Activated B cell treated with CpG ODN at 0.5 μM for 24 hours (primary cell): ENCODE data around the gene MYCBP2. TPM values are rescaled to one million over a fixed set of nuclear protein-coding genes. Genes with fewer than 3 reads are reported as not detected.
A peak's percentile ranks its signal among the peaks of the same experiment; 100 is the strongest.

Experiments used
- ATAC-seq: fragments of 200-7000 bp; cut with Tn5 transposase; one replicate; pipeline ENCODE4 v1.10.0; 2021; ENCODE audit warnings: low read depth, mild to moderate bottlenecking, moderate library complexity
- CTCF ChIA-PET: fragments of 350-600 bp; sonication (Branson Sonifier 250); formaldehyde crosslinking; loops from one replicate; lab custom pipeline; 2021; ENCODE audit warnings: antibody characterized with exemption; lab: Charles Lee
- POLR2A ChIA-PET: fragments of 350-600 bp; sonication (Branson Sonifier 250); formaldehyde crosslinking; loops from one replicate; lab custom pipeline; 2021; ENCODE audit warnings: antibody characterized with exemption; lab: Charles Lee
- DNase-seq: peaks from one replicate; pipeline ENCODE4 v3.0.0; 2022
- H3K27ac Mint-ChIP-seq: one replicate; pipeline ENCODE4 v1.8.0; 2020; ENCODE audit warnings: mixed read lengths
- H3K27me3 Mint-ChIP-seq: one replicate; pipeline ENCODE4 v1.8.0; 2021; ENCODE audit warnings: mixed read lengths
- H3K36me3 Mint-ChIP-seq: one replicate; pipeline ENCODE4 v1.8.0; 2021; ENCODE audit warnings: low read depth, mixed read lengths
- H3K4me1 Mint-ChIP-seq: one replicate; pipeline ENCODE4 v1.8.0; 2021; ENCODE audit warnings: mixed read lengths
- H3K4me3 Mint-ChIP-seq: one replicate; pipeline ENCODE4 v1.8.0; 2020; ENCODE audit warnings: mild to moderate bottlenecking, mixed read lengths
- H3K9me3 Mint-ChIP-seq: one replicate; pipeline ENCODE4 v1.8.0; 2020; ENCODE audit warnings: mixed read lengths
- intact Hi-C: fragments of 100-400 bp; cut with micrococcal nuclease; formaldehyde crosslinking; loops from one replicate; pipeline ENCODE4 v1.15.1; 2024
- total RNA-seq: library from RNA; stranded (reverse); gene quantifications from 2 replicates; pipeline ENCODE4 v1.2.3, GENCODE V29; 2022
- TF ChIP-seq, protein P1 (sequence below): fragments of 200-600 bp; IDR thresholded peaks from one replicate; pipeline ENCODE4 v1.8.0; 2022; ENCODE audit warnings: antibody characterized with exemption, mild to moderate bottlenecking

Gene MYCBP2
- total RNA-seq, 1 donor from 2014 or later: 314 TPM

DNA sequence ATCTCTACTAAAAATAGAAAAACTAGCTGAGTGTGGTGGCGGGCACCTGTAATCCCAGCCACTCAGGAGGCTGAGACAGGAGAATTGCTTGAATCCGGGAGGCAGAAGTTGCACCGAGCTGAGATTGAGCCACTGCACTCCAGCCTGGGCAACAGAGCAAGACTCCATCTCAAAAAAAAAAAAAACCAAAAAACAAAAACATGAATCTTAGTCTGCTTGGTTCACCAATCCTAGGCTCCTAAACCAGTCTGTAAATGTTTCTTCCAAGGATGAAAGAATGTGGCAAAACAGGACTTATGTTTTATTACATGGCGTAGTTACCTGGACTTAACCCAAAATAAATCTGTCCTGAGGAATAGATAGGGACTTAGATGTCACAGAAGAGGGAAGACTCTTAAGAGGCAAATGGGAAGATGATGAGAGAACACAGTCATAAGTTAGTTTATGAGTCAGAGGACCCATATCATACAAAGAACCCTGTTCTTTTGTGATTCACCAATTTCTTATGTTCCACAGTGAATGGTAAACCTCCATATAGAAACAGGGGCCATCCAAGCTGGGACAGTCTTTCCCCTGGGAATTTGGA, 293.1 kb downstream of the MYCBP2 start:
- Mint-ChIP-seq H3K9me3 (no peaks in the 10 kb centered on the region), H3K4me1 (no peaks in the 10 kb centered on the region), H3K4me3 (no peak overlapping the region), H3K36me3 (no peaks in the 10 kb centered on the region), H3K27ac (no peak overlapping the region), H3K27me3 (no peaks in the 10 kb centered on the region)
- intact Hi-C loops: no loop called here
- no peak for ATAC-seq
- DNase-seq: no peak
- ChIA-PET POLR2A (no interaction called here), CTCF (no interaction called here)
- TF ChIP-seq, protein P1, sequence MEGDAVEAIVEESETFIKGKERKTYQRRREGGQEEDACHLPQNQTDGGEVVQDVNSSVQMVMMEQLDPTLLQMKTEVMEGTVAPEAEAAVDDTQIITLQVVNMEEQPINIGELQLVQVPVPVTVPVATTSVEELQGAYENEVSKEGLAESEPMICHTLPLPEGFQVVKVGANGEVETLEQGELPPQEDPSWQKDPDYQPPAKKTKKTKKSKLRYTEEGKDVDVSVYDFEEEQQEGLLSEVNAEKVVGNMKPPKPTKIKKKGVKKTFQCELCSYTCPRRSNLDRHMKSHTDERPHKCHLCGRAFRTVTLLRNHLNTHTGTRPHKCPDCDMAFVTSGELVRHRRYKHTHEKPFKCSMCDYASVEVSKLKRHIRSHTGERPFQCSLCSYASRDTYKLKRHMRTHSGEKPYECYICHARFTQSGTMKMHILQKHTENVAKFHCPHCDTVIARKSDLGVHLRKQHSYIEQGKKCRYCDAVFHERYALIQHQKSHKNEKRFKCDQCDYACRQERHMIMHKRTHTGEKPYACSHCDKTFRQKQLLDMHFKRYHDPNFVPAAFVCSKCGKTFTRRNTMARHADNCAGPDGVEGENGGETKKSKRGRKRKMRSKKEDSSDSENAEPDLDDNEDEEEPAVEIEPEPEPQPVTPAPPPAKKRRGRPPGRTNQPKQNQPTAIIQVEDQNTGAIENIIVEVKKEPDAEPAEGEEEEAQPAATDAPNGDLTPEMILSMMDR: no peak

DNA sequence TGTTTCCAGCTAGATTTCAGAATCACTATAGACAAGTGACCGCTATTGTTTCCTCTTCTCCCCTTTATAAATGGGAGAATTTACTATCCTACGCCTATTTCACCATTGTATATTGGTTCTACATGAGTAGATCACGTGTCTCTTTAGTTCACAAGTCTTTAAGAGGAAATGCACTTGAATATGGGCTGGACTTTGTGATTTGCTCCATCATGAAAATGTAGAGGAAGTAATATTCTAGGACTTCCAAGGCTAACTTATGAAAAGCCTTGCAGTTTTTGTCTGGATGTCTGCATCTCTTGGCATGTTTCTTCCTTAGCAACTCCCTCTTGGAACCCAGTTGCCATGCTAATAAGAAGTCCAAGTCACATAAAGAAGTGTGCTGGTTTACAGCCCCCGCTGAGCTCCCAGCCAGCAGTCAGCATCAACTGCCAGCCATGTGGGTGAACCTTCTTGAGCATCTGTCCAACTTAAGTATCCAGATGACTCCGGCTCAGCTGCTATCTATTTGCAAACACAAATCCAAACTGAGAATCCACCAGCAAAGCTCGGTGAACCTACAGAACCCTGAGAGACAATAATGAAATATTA, 295.1 kb downstream of the MYCBP2 start:
- ChIA-PET POLR2A (interaction anchor here (1.3 kb wide), 1 partner anchor 11 kb away, joined by 3 read pairs; no protein-coding TSS in a partner anchor), CTCF (no interaction called here)
- H3K4me3 Mint-ChIP-seq: no peak overlapping the region
- no peaks in the 10 kb centered on the region for H3K27me3 Mint-ChIP-seq
- no peaks in the 10 kb centered on the region for H3K9me3 Mint-ChIP-seq
- no peak for ATAC-seq
- TF ChIP-seq, protein P1: no peak
- H3K27ac Mint-ChIP-seq: no peak overlapping the region
- peaks cover 4% of the 10 kb centered on the region for H3K36me3 Mint-ChIP-seq
- DNase-seq: no peak
- H3K4me1 Mint-ChIP-seq: peaks cover 12% of the 10 kb centered on the region
- intact Hi-C loops: no loop called here

DNA sequence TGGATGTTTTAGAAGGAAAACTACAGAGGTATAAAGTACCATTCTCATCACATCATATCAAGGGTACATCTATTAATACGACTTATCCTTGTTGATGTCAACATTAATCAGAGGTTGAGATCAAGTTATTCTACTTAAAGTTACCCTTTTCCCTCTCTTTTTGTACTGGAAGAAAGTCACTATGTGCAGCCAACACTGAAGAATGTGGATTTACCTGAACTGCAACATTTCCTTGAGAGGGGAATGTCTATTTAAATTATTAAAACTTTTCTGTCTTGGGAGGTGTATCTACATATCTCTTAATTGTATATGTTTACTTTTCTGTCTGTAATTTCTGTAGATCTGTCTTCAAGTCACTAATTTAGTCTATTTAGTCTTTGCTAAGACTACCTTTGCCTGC, 297.5 kb downstream of the MYCBP2 start:
- TF ChIP-seq, protein P1: no peak
- H3K4me3 Mint-ChIP-seq: no peak overlapping the region
- H3K27me3 Mint-ChIP-seq: no peaks in the 10 kb centered on the region
- intact Hi-C loops: no loop called here
- peaks cover 10% of the 10 kb centered on the region for H3K36me3 Mint-ChIP-seq
- H3K9me3 Mint-ChIP-seq: no peaks in the 10 kb centered on the region
- no peak overlapping the region for H3K27ac Mint-ChIP-seq
- ChIA-PET CTCF (no interaction called here), POLR2A (no interaction called here)
- no peak for ATAC-seq
- peaks cover 30% of the 10 kb centered on the region for H3K4me1 Mint-ChIP-seq
- no peak for DNase-seq

DNA sequence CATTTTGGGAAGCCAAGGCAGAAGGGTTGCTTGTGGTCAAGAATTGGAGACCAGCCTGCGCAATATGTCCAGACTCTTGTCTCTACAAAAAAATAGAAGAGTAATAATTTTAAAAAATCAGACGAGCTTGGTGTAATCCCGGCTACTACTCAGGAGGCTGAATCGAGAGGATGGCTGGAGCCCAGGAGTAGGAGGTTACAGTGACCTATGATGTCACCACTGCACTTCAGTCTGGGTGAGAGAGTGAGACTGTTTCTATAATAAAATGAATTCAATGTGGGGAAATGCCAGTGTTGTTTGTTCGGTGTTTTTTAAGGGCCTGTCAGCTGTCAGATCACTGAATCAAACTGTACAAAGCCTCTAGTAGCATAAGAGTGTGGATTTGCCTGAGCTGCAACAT, 298.7 kb downstream of the MYCBP2 start:
- H3K9me3 Mint-ChIP-seq: no peaks in the 10 kb centered on the region
- no peak for DNase-seq
- TF ChIP-seq, protein P1: no peak
- intact Hi-C loops: no loop called here
- ChIA-PET POLR2A (interaction anchor here (1.1 to 4.7 kb wide), 2 partner anchors 16 to 35 kb away, joined by 3 to 76 read pairs; partner anchors contain the start of gene CLN5), CTCF (no interaction called here)
- H3K36me3 Mint-ChIP-seq: peaks cover 17% of the 10 kb centered on the region
- no peaks in the 10 kb centered on the region for H3K27me3 Mint-ChIP-seq
- H3K27ac Mint-ChIP-seq: no peak overlapping the region
- H3K4me3 Mint-ChIP-seq: peak overlapping the region; percentile 98
- no peak for ATAC-seq
- H3K4me1 Mint-ChIP-seq: peaks cover 42% of the 10 kb centered on the region

DNA sequence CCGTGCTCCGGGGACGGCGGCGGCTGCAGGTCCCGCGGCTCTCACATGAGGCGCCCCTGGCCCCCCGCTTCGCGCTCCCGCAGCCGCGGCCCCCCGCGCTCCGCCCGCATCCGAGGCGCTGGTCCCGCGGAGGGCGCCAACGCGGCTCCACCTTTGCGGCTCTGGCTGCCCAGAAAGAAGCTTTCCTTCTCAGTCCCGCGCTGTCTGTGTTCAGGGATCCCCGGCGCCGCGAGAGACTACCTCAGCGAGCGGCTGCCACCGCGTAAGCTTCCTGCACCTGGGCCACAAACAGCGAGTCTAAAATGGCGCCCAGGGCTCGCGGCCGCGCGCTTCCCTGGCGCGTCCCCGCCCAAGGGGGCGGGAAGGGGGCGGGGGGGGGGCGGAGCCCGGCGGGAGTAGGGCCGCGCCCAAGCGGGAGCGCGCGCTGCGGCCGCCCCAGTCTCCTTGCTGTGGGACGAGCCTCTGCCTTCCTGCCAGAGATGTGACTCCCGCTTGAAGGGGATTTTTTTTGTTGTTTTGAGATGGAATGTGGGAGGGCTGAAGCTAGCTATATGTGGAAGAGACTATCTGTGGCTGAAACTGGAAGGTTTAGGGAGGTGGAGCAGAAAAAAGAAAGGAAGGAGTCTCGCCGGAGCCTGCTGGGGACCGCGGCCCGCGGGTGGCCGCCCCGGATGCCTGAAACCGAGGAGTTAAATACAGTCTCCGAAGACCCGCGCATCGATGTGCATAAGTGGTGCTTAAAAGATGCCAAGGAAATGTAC, 299.9 kb downstream of the MYCBP2 start, which contains the start of gene FBXL3:
TSS of gene FBXL3 (minus strand) at position 299 of the 761 bp plus-strand sequence. CDS start 5,299 bp downstream, outside the sequence.
- Mint-ChIP-seq H3K9me3 (no peaks in the 10 kb centered on the region), H3K27me3 (no peaks in the 10 kb centered on the region), H3K4me3 (peak within 1 kb of the TSS; percentile 98), H3K36me3 (peaks cover 23% of the 10 kb centered on the region), H3K27ac (peak within 1 kb of the TSS; percentile 96), H3K4me1 (peaks cover 53% of the 10 kb centered on the region)
- TF ChIP-seq, protein P1: no peak
- ChIA-PET POLR2A (interaction anchor here (0.6 to 4.7 kb wide), 12 partner anchors 10 to 435 kb away, joined by 3 to 76 read pairs (median 5); partner anchors contain the start of genes CLN5 and KCTD12), CTCF (interaction anchor here (2.3 kb wide), 1 partner anchor 34 kb away, joined by 7 read pairs; no protein-coding TSS in a partner anchor)
- DNase-seq (no peak), ATAC-seq (peak; percentile 59)
- intact Hi-C loops: loop anchor here (1.0 to 2.0 kb wide), 5 partner anchors 35 to 670 kb away; partner anchors contain the start of genes CLN5 and SLAIN1
